PC-3 (cell line): Measurements from ENCODE around the gene TMEM44. TPM values are rescaled to one million over a fixed set of nuclear protein-coding genes. Genes with fewer than 3 reads are reported as not detected.

ENCODE experiments used
- ATAC-seq: fragments of 200-7000 bp; cut with Tn5 transposase; 2 replicates; pipeline ENCODE4 v1.9.1; 2020; ENCODE audit warnings: mild to moderate bottlenecking, moderate library complexity
- BruUV-seq: library from RNA; stranded (reverse); fragments of 400-500 nt; replicated peaks from 2 replicates; lab custom pipeline; 2021; lab: Mats Ljungman, UMichigan
- CTCF ChIA-PET: fragments of 300-600 bp; sonication (Branson Sonifier 250); formaldehyde crosslinking; loops from one replicate; lab custom pipeline; 2022; ENCODE audit warnings: antibody characterized with exemption; lab: Charles Lee
- POLR2A ChIA-PET: fragments of 300-600 bp; sonication (Branson Sonifier 250); formaldehyde crosslinking; loops from one replicate; lab custom pipeline; 2022; ENCODE audit warnings: antibody characterized with exemption; ENCODE audit not compliant: unreplicated experiment; lab: Charles Lee
- DNase-seq: peaks from one replicate; pipeline ENCODE4 v3.0.0-alpha.2; 2015
- H2AFZ ChIP-seq: fragments of 300-600 bp; sonication (generic); 2 replicates; pipeline ENCODE4 v1.6.0; 2016; ENCODE audit warnings: antibody characterized with exemption, low read length
- H3F3A ChIP-seq: fragments of 300-600 bp; sonication (generic); one replicate; pipeline ENCODE4 v1.6.0; 2017; ENCODE audit warnings: antibody characterized with exemption, low read length, control low read depth, mild to moderate bottlenecking; ENCODE audit not compliant: unreplicated experiment
- H3K27ac ChIP-seq: fragments of 300-600 bp; sonication (generic); 2 replicates; pipeline ENCODE4 v1.5.1; 2016; ENCODE audit warnings: mild to moderate bottlenecking, low read length
- H3K27me3 ChIP-seq: fragments of 300-600 bp; sonication (generic); 2 replicates; pipeline ENCODE4 v1.6.1; 2016; ENCODE audit warnings: low read length, mixed read lengths
- H3K36me3 ChIP-seq: fragments of 300-600 bp; sonication (generic); 2 replicates; pipeline ENCODE4 v1.6.1; 2016; ENCODE audit warnings: low read depth, mixed run types, low read length, mixed read lengths
- H3K4me1 ChIP-seq: fragments of 300-600 bp; sonication (generic); 2 replicates; pipeline ENCODE4 v1.5.1; 2016; ENCODE audit warnings: low read length; ENCODE audit not compliant: insufficient read depth
- H3K4me2 ChIP-seq: fragments of 300-600 bp; sonication (generic); 2 replicates; pipeline ENCODE4 v1.6.0; 2016; ENCODE audit warnings: low read length
- H3K4me3 ChIP-seq: fragments of 300-600 bp; sonication (generic); 2 replicates; pipeline ENCODE4 v1.5.1; 2016; ENCODE audit warnings: mild to moderate bottlenecking, low read length, mixed read lengths
- H3K79me2 ChIP-seq: fragments of 300-600 bp; sonication (generic); 2 replicates; pipeline ENCODE4 v1.6.1; 2017; ENCODE audit warnings: low read length, mixed read lengths
- H3K9ac ChIP-seq: fragments of 300-600 bp; sonication (generic); 2 replicates; pipeline ENCODE4 v1.6.0; 2016; ENCODE audit warnings: mild to moderate bottlenecking, low read length
- H3K9me2 ChIP-seq: fragments of 300-600 bp; sonication (generic); replicated peaks from 2 replicates; pipeline ENCODE4 v1.6.1; 2016; ENCODE audit warnings: mixed run types, low read length, mixed read lengths
- H3K9me3 ChIP-seq: fragments of 300-600 bp; sonication (generic); 2 replicates; pipeline ENCODE4 v1.6.1; 2016; ENCODE audit warnings: low read length, mixed read lengths
- H4K20me1 ChIP-seq: fragments of 300-600 bp; sonication (generic); 2 replicates; pipeline ENCODE4 v1.6.1; 2016; ENCODE audit warnings: low read length, mixed read lengths
- EZH2 ChIP-seq: fragments of 300-600 bp; sonication (generic); IDR thresholded peaks from one replicate; pipeline ENCODE4 v1.6.1; 2017; ENCODE audit warnings: antibody characterized with exemption, mild to moderate bottlenecking, low read length; ENCODE audit not compliant: unreplicated experiment
- EZH2phosphoT487 ChIP-seq: fragments of 300-600 bp; sonication (generic); IDR thresholded peaks from 2 replicates; pipeline ENCODE4 v1.6.1; 2018; ENCODE audit warnings: mild to moderate bottlenecking, antibody characterized with exemption, low read length, borderline replicate concordance
- intact Hi-C: fragments of 100-400 bp; cut with micrococcal nuclease; formaldehyde crosslinking; loops from 2 replicates; pipeline ENCODE4 v1.9.0; 2023
- total RNA-seq: library from RNA; depleted of rRNA; stranded (reverse); fragments of >200 nt; gene quantifications from 2 replicates; pipeline ENCODE4 v1.2.3, GENCODE V29; 2014
- TF ChIP-seq, protein P1 (sequence below): fragments of 300-600 bp; sonication (generic); conservative IDR thresholded peaks from 2 replicates; pipeline ENCODE4 v1.5.1; 2017; ENCODE audit warnings: antibody characterized with exemption, low read depth, mild to moderate bottlenecking, low read length

TMEM44 gene
- total RNA-seq, 1 experiment from 2014 or later, result 16.6 TPM

DNA sequence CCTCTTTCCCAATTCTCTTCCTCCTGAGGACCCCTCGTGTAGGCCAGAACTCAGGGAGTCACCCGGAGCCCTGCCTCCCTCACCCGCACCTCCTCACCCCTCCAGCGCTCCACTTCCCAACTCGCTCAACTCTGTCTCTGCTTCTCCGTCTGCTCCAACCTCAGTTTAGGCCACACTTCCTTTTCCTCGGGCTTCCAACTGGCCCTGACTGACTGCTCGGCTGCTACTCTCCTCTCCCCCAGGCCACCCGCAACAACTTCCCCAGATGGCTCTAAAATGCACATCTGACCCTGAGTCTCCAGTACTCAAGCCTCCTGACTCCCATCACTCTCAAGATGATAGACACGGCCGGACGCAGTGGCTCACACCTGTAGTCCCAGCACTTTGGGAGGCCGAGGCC, 23.6 kb downstream of the TMEM44 start:
- POLR2A ChIA-PET, result no interaction called here
- DNase-seq (no peak), ATAC-seq (no peak)
- Histone ChIP-seq H3K4me1 (no peaks in the 10 kb centered on the region), H3K4me3 (no peak overlapping the region), H3F3A (no peaks in the 10 kb centered on the region), H3K9me3 (no peaks in the 10 kb centered on the region), H2AFZ (no peak overlapping the region), H4K20me1 (no peaks in the 10 kb centered on the region), H3K27ac (no peak overlapping the region), H3K27me3 (no peaks in the 10 kb centered on the region), H3K4me2 (no peak overlapping the region), H3K9ac (no peak overlapping the region), H3K9me2 (no peaks in the 10 kb centered on the region), H3K36me3 (no peaks in the 10 kb centered on the region), H3K79me2 (no peaks in the 10 kb centered on the region)
- CTCF ChIA-PET, result no interaction called here
- BruUV-seq, result no TSS peak
- TF ChIP-seq EZH2phosphoT487 (no peak), EZH2 (no peak)
- TF ChIP-seq, protein P1, sequence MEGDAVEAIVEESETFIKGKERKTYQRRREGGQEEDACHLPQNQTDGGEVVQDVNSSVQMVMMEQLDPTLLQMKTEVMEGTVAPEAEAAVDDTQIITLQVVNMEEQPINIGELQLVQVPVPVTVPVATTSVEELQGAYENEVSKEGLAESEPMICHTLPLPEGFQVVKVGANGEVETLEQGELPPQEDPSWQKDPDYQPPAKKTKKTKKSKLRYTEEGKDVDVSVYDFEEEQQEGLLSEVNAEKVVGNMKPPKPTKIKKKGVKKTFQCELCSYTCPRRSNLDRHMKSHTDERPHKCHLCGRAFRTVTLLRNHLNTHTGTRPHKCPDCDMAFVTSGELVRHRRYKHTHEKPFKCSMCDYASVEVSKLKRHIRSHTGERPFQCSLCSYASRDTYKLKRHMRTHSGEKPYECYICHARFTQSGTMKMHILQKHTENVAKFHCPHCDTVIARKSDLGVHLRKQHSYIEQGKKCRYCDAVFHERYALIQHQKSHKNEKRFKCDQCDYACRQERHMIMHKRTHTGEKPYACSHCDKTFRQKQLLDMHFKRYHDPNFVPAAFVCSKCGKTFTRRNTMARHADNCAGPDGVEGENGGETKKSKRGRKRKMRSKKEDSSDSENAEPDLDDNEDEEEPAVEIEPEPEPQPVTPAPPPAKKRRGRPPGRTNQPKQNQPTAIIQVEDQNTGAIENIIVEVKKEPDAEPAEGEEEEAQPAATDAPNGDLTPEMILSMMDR, result no peak
- intact Hi-C loops, result no loop called here

DNA sequence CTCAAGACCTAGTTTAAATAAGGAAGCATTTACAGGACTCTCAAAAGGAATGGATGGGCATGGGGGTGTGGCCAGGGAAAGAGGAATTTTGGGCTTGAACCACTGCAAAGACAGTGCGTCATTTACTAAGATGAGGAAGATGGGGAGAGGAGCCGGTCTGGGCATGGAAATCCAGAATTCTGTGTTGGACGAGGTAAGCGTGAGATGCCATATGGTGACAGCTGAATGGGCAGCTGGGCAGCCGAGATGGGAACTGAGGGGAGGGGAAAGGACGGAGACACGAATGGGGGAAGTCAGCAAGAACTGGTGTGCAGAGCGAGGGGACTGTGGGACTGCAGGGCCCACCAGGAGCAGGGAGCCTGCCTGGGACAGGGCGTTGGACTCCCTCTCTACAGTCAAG, 24.2 kb downstream of the TMEM44 start:
- H3K9ac ChIP-seq, result no peak overlapping the region
- DNase-seq, result no peak
- no peaks in the 10 kb centered on the region for H3K27me3 ChIP-seq
- BruUV-seq, result no TSS peak
- no peaks in the 10 kb centered on the region for H3K79me2 ChIP-seq
- no peaks in the 10 kb centered on the region for H4K20me1 ChIP-seq
- H3K27ac ChIP-seq, result no peak overlapping the region
- ChIA-PET POLR2A (no interaction called here), CTCF (no interaction called here)
- H3K9me2 ChIP-seq, result no peaks in the 10 kb centered on the region
- no peaks in the 10 kb centered on the region for H3K36me3 ChIP-seq
- no peaks in the 10 kb centered on the region for H3K9me3 ChIP-seq
- no peak overlapping the region for H2AFZ ChIP-seq
- H3F3A ChIP-seq, result no peaks in the 10 kb centered on the region
- TF ChIP-seq, protein P1, result no peak
- TF ChIP-seq EZH2, result no peak
- TF ChIP-seq EZH2phosphoT487, result no peak
- ATAC-seq, result no peak
- H3K4me3 ChIP-seq, result no peak overlapping the region
- no peak overlapping the region for H3K4me2 ChIP-seq
- no peaks in the 10 kb centered on the region for H3K4me1 ChIP-seq
- intact Hi-C loops, result no loop called here

- Histone ChIP-seq H3K27me3 (no peaks in the 10 kb centered on the region), H3K27ac (no peak overlapping the region), H3K36me3 (no peaks in the 10 kb centered on the region), H3K4me3 (no peak overlapping the region), H3F3A (no peaks in the 10 kb centered on the region), H3K9me3 (no peaks in the 10 kb centered on the region), H2AFZ (no peak overlapping the region), H3K79me2 (no peaks in the 10 kb centered on the region), H3K9ac (no peak overlapping the region), H4K20me1 (no peaks in the 10 kb centered on the region), H3K9me2 (no peaks in the 10 kb centered on the region), H3K4me1 (no peaks in the 10 kb centered on the region), H3K4me2 (no peak overlapping the region)
- ChIA-PET POLR2A (interaction anchor here (0.6 kb wide), 1 partner anchor 803 kb away, joined by 5 read pairs; no protein-coding TSS in a partner anchor), CTCF (no interaction called here)
- BruUV-seq, result no TSS peak
- no peak for TF ChIP-seq EZH2
- TF ChIP-seq, protein P1, result no peak
- DNase-seq (no peak), ATAC-seq (peak; percentile 21; the same call in 1 of the 2 replicates)
- intact Hi-C loops, result no loop called here
Observed at GRCh38 chr3:194607592-194608389, 25.4 kb downstream of the TMEM44 start.
